ENCODE data around the gene BLOC1S4. TPM values are rescaled to one million over a fixed set of nuclear protein-coding genes. Genes with fewer than 3 reads are reported as not detected.

The BLOC1S4 gene
- total RNA-seq, 2 donors from 2014 or later, result 16.5 to 17.1 TPM

- Histone ChIP-seq H3K27ac (no peak overlapping the region), H3K4me1 (no peaks in the 10 kb centered on the region), H3K9me3 (no peaks in the 10 kb centered on the region), H3K27me3 (no peaks in the 10 kb centered on the region), H3K36me3 (replicated peaks in 1 of 2; ENCODE audit: insufficient read depth in 1 of 2, low read depth in 2 of 2) (no peaks in the 10 kb centered on the region), H3K4me3 (no peak overlapping the region)
- TF ChIP-seq POLR2A (IDR thresholded peaks at IDR 0.05) (no peak), CTCF (IDR thresholded peaks at IDR 0.05) (no peak)
- intact Hi-C loops (cut with DNase I), result no loop called here
- no peak for ATAC-seq
- WGBS, 2 donors, result 91% methylated on average over 8 of the region's 8 CpGs
- no peak for DNase-seq
Measured at GRCh38 chr4:6740347-6740746, 24.4 kb downstream of the BLOC1S4 start.

GRCh38 chr4:6742507-6742906 lies 26.5 kb downstream of the BLOC1S4 start:
- H3K4me3 ChIP-seq, result no peak overlapping the region
- H3K36me3 ChIP-seq (replicated peaks in 1 of 2; ENCODE audit: insufficient read depth in 1 of 2, low read depth in 2 of 2), result no peaks in the 10 kb centered on the region
- WGBS, 2 donors, result 61 to 68% methylated on average over 2 of the region's 2 CpGs
- H3K27me3 ChIP-seq, result no peaks in the 10 kb centered on the region
- H3K27ac ChIP-seq, result no peak overlapping the region
- no peaks in the 10 kb centered on the region for H3K9me3 ChIP-seq
- TF ChIP-seq CTCF (IDR thresholded peaks at IDR 0.05) (no peak), POLR2A (IDR thresholded peaks at IDR 0.05) (no peak)
- DNase-seq (no peak), ATAC-seq (no peak)
- intact Hi-C loops (cut with DNase I), result no loop called here
- H3K4me1 ChIP-seq, result peaks cover 12% of the 10 kb centered on the region

GRCh38 chr4:6742989-6743388 lies 27.0 kb downstream of the BLOC1S4 start:
- intact Hi-C loops (cut with DNase I), result no loop called here
- Histone ChIP-seq H3K4me3 (no peak overlapping the region), H3K9me3 (no peaks in the 10 kb centered on the region), H3K27me3 (no peaks in the 10 kb centered on the region), H3K27ac (no peak overlapping the region), H3K36me3 (replicated peaks in 1 of 2; ENCODE audit: insufficient read depth in 1 of 2, low read depth in 2 of 2) (no peaks in the 10 kb centered on the region), H3K4me1 (peaks cover 17% of the 10 kb centered on the region)
- DNase-seq, result no peak
- 81 to 86% methylated on average over 8 to 11 of the region's 11 CpGs for whole genome bisulfite sequencing, 2 donors
- ATAC-seq, result no peak
- TF ChIP-seq CTCF (IDR thresholded peaks at IDR 0.05), result no peak

- Histone ChIP-seq H3K9me3 (no peaks in the 10 kb centered on the region), H3K27ac (peak overlapping the region; percentile 68 to 85 (median 78)), H3K4me3 (no peak overlapping the region), H3K27me3 (no peaks in the 10 kb centered on the region), H3K36me3 (replicated peaks in 1 of 2; ENCODE audit: insufficient read depth in 1 of 2, low read depth in 2 of 2) (no peaks in the 10 kb centered on the region), H3K4me1 (peaks cover 36% of the 10 kb centered on the region)
- intact Hi-C loops (cut with DNase I), result no loop called here
- ATAC-seq (peak; percentile 86), DNase-seq (peak; percentile 79 to 89 (median 86))
- TF ChIP-seq CTCF (IDR thresholded peaks at IDR 0.05) (no peak), POLR2A (IDR thresholded peaks at IDR 0.05) (no peak)
- 23 to 24% methylated on average over 3 to 20 of the region's 20 CpGs for WGBS, 2 donors
Measured at GRCh38 chr4:6746721-6747293, 30.8 kb downstream of the BLOC1S4 start.

All from body of pancreas (tissue), 4 donors.